Liver (tissue), 9 donors: ENCODE results near the gene MYO15A. TPM values are rescaled to one million over a fixed set of nuclear protein-coding genes. Genes with fewer than 3 reads are reported as not detected.

Experiments used
- DNase-seq: peaks from one replicate; pipeline ENCODE4 v3.0.0-alpha.2; 2017; ENCODE audit warnings: low spot score
- H3K27ac ChIP-seq, 2 donors: one replicate each; pipeline ENCODE4 v1.7.0; 2013; ENCODE audit warnings: inconsistent platforms in 2 of 2, low read length in 2 of 2, control low read depth in 1 of 2, low read depth in 1 of 2, mild to moderate bottlenecking in 1 of 2
- H3K27me3 ChIP-seq, 4 donors: one replicate each; pipeline versions ENCODE4 v1.6.1 to v1.7.0; 2013; ENCODE audit warnings: low read length in 3 of 4, inconsistent platforms in 1 of 4, mild to moderate bottlenecking in 1 of 4, moderate library complexity in 1 of 4; ENCODE audit not compliant: control insufficient read depth in 4 of 4, insufficient read depth in 4 of 4
- H3K36me3 ChIP-seq, 4 donors: one replicate each; pipeline versions ENCODE4 v1.6.1 to v1.7.0; 2013; ENCODE audit warnings: low read length in 3 of 4, mild to moderate bottlenecking in 3 of 4, low read depth in 1 of 4, moderate library complexity in 1 of 4; ENCODE audit not compliant: control insufficient read depth in 4 of 4, insufficient read depth in 3 of 4
- H3K4me1 ChIP-seq, 4 donors: one replicate each; pipeline versions ENCODE4 v1.6.1 to v1.7.0; 2013; ENCODE audit warnings: low read length in 3 of 4, mild to moderate bottlenecking in 3 of 4, moderate library complexity in 1 of 4; ENCODE audit not compliant: control insufficient read depth in 4 of 4, insufficient read depth in 4 of 4
- H3K4me3 ChIP-seq, 3 donors: one replicate each; pipeline versions ENCODE4 v1.6.1 to v1.7.0; 2013; ENCODE audit warnings: low read length in 3 of 3, control low read depth in 1 of 3, low read depth in 1 of 3, mild to moderate bottlenecking in 1 of 3
- H3K9ac ChIP-seq, 2 donors: one replicate each; pipeline ENCODE4 v1.7.0; 2013; ENCODE audit warnings: low read length in 2 of 2, mild to moderate bottlenecking in 2 of 2, moderate library complexity in 2 of 2, control low read depth in 1 of 2, low read depth in 1 of 2
- H3K9me3 ChIP-seq, 4 donors: one replicate each; pipeline versions ENCODE4 v1.6.1 to v1.7.0; 2013; ENCODE audit warnings: low read length in 3 of 4; ENCODE audit not compliant: control insufficient read depth in 4 of 4
- ATF3 ChIP-seq: IDR thresholded peaks from 2 replicates; pipeline ENCODE4 v1.6.1; 2016; ENCODE audit warnings: antibody characterized with exemption
- CTCF ChIP-seq: fragments of 150-350 bp; IDR thresholded peaks from 2 replicates; pipeline ENCODE4 v1.5.1; 2017; ENCODE audit warnings: improper control_type of control experiment, low read depth, low read length; ENCODE audit not compliant: missing input control
- EGR1 ChIP-seq, 2 donors: IDR thresholded peaks; 2 replicates each; pipeline ENCODE4 v1.6.1; 2016 to 2018; ENCODE audit warnings: antibody characterized with exemption in 2 of 2, low read depth in 2 of 2
- FOXA1 ChIP-seq: IDR thresholded peaks from 2 replicates; pipeline ENCODE4 v1.6.1; 2016; ENCODE audit warnings: antibody characterized with exemption
- FOXA2 ChIP-seq: IDR thresholded peaks from 2 replicates; pipeline ENCODE4 v1.6.1; 2016; ENCODE audit warnings: antibody characterized with exemption
- GABPA ChIP-seq, 2 donors: IDR thresholded peaks in 1 of 2; conservative IDR thresholded peaks in 1 of 2; 2 replicates each; pipeline ENCODE4 v1.6.1; 2016; ENCODE audit warnings: antibody characterized with exemption in 2 of 2, mild to moderate bottlenecking in 1 of 2, moderate library complexity in 1 of 2
- HNF4A ChIP-seq, 2 donors: conservative IDR thresholded peaks; 2 replicates each; pipeline ENCODE4 v1.6.1; 2016; ENCODE audit warnings: antibody characterized with exemption in 2 of 2, mild to moderate bottlenecking in 2 of 2
- HNF4G ChIP-seq: IDR thresholded peaks from 2 replicates; pipeline ENCODE4 v1.6.1; 2016; ENCODE audit warnings: antibody characterized with exemption
- JUND ChIP-seq, 2 donors: IDR thresholded peaks; 2 replicates each; pipeline ENCODE4 v1.6.1; 2016; ENCODE audit warnings: antibody characterized with exemption in 2 of 2
- MAX ChIP-seq: IDR thresholded peaks from 2 replicates; pipeline ENCODE4 v1.6.1; 2016; ENCODE audit warnings: antibody characterized with exemption
- NR2F2 ChIP-seq: IDR thresholded peaks from 2 replicates; pipeline ENCODE4 v1.6.1; 2016; ENCODE audit warnings: antibody characterized with exemption
- RAD21 ChIP-seq, 2 donors: IDR thresholded peaks; 2 replicates each; pipeline ENCODE4 v1.6.1; 2016; ENCODE audit warnings: antibody characterized with exemption in 2 of 2, mild to moderate bottlenecking in 2 of 2
- REST ChIP-seq: IDR thresholded peaks from 2 replicates; pipeline ENCODE4 v1.6.1; 2016; ENCODE audit warnings: antibody characterized with exemption, mild to moderate bottlenecking
- RXRA ChIP-seq, 2 donors: IDR thresholded peaks; 2 replicates each; pipeline ENCODE4 v1.6.1; 2017 to 2018; ENCODE audit warnings: antibody characterized with exemption in 2 of 2, mild to moderate bottlenecking in 1 of 2
- SP1 ChIP-seq: IDR thresholded peaks from 2 replicates; pipeline ENCODE4 v1.6.1; 2018; ENCODE audit warnings: antibody characterized with exemption, mild to moderate bottlenecking
- TAF1 ChIP-seq: conservative IDR thresholded peaks from 2 replicates; pipeline ENCODE4 v1.6.1; 2016; ENCODE audit warnings: antibody characterized with exemption, mild to moderate bottlenecking
- YY1 ChIP-seq: IDR thresholded peaks from 2 replicates; pipeline ENCODE4 v1.6.1; 2016; ENCODE audit warnings: antibody characterized with exemption, mild to moderate bottlenecking
- ZBTB33 ChIP-seq: IDR thresholded peaks from 2 replicates; pipeline ENCODE4 v1.6.1; 2016; ENCODE audit warnings: antibody characterized with exemption
- WGBS: extraction: QIAGEN DNeasy Blood & Tissue Kit; methylation state at CpG from one replicate; pipeline ENCODE4 v1.1.7; 2013; 5-methylcytosine and 5-hydroxymethylcytosine counted together
- polyA plus RNA-seq, 2 donors: library from polyadenylated mRNA; stranded (reverse) in 1 of 2; unstranded in 1 of 2; fragments of 200-250 nt in 1 of 2; fragments of >200 nt in 1 of 2; fragmentation: Nextera tagmentation in 1 of 2; extraction: Ambion mirVana in 1 of 2; gene quantifications; one replicate each; pipeline versions ENCODE4 v1.2.1 to v1.2.3, GENCODE V29; 2013 to 2015
- total RNA-seq, 2 donors: library from RNA; depleted of rRNA; stranded (reverse); fragments of >200 nt; gene quantifications; one replicate each; pipeline ENCODE4 v1.2.3, GENCODE V29; 2014
- donor health status: healthy.
- donor health status: healthy.
- donor health status: healthy.
- donor health status: healthy.
- donor health status: healthy.

MYO15A gene
- total and polyA plus RNA-seq, 4 donors, result 0.15 to 2.9 (median 0.97) TPM

- Histone ChIP-seq H3K27me3 (no peaks in the 10 kb centered on the region), H3K4me1 (no peaks in the 10 kb centered on the region), H3K9ac (no peak overlapping the region), H3K4me3 (no peak overlapping the region), H3K9me3 (no peaks in the 10 kb centered on the region), H3K36me3 (no peaks in the 10 kb centered on the region), H3K27ac (no peak overlapping the region)
- TF ChIP-seq REST (no peak), FOXA2 (no peak), TAF1 (no peak), CTCF (no peak), JUND (IDR thresholded peaks at IDR 0.05) (no peak), RAD21 (IDR thresholded peaks at IDR 0.05) (no peak), HNF4G (no peak), SP1 (no peak), YY1 (no peak), RXRA (IDR thresholded peaks at IDR 0.05) (no peak), FOXA1 (no peak), GABPA (IDR thresholded peaks at IDR 0.05 in 1 of 2, conservative IDR thresholded peaks at IDR 0.05 in 1 of 2) (no peak), HNF4A (conservative IDR thresholded peaks at IDR 0.05) (no peak), NR2F2 (no peak), EGR1 (IDR thresholded peaks at IDR 0.05; ENCODE audit: low read depth in 2 of 2) (no peak), MAX (no peak), ZBTB33 (no peak), ATF3 (no peak)
- WGBS, result 86% methylated on average over 6 of the region's 6 CpGs
- DNase-seq, result no peak
Observed at GRCh38 chr17:18074566-18075272, 33.8 kb upstream of the MYO15A start.
